H1 (cell line): Measurements from ENCODE around the gene SRF. TPM values are rescaled to one million over a fixed set of nuclear protein-coding genes. Genes with fewer than 3 reads are reported as not detected.
A peak's percentile ranks its signal among the peaks of the same experiment; 100 is the strongest.

Experiments
- CTCF ChIA-PET: fragments of 300-600 bp; sonication (Branson Sonifier 250); formaldehyde crosslinking; loops from one replicate; lab custom pipeline; 2021; ENCODE audit not compliant: partially characterized antibody; lab: Charles Lee
- POLR2A ChIA-PET: fragments of 300-600 bp; sonication (Branson Sonifier 250); formaldehyde crosslinking; loops from one replicate; lab custom pipeline; 2021; ENCODE audit warnings: inconsistent platforms; ENCODE audit not compliant: partially characterized antibody; lab: Charles Lee
- DNase-seq, 2 experiments: peaks; one replicate each; pipeline versions ENCODE4 v3.0.0 to v3.0.0-alpha.2; 2010 to 2022; ENCODE audit warnings: low spot score in 2 of 2, low read depth in 1 of 2, mixed read lengths in 1 of 2
- FAIRE-seq: peaks from 2 replicates; lab custom pipeline; 2011; peaks lifted over from hg19 to GRCh38; lab: Jason Lieb, UNC
- H2AFZ ChIP-seq: 2 replicates; pipeline ENCODE4 v1.8.1; 2012; ENCODE audit warnings: low read length, inconsistent platforms
- H2AK5ac ChIP-seq: 2 replicates; pipeline ENCODE4 v1.6.1; 2013; ENCODE audit warnings: low read depth, low read length
- H2BK120ac ChIP-seq: replicated peaks from 2 replicates; pipeline ENCODE3; 2013; ENCODE audit warnings: low read depth, low read length, inconsistent platforms
- H2BK12ac ChIP-seq: 2 replicates; pipeline ENCODE4 v1.6.1; 2013; ENCODE audit warnings: low read depth, low read length
- H2BK15ac ChIP-seq: 2 replicates; pipeline ENCODE4 v1.6.1; 2013; ENCODE audit warnings: low read length
- H2BK20ac ChIP-seq: 2 replicates; pipeline ENCODE4 v1.6.1; 2013; ENCODE audit warnings: low read length
- H2BK5ac ChIP-seq: 2 replicates; pipeline ENCODE4 v1.6.1; 2013; ENCODE audit warnings: low read depth, low read length
- H3K14ac ChIP-seq: 2 replicates; pipeline ENCODE4 v1.6.1; 2013; ENCODE audit warnings: inconsistent platforms; ENCODE audit not compliant: insufficient read length
- H3K18ac ChIP-seq: 2 replicates; pipeline ENCODE4 v1.6.1; 2013; ENCODE audit warnings: low read length; ENCODE audit errors: extremely low read depth
- H3K23ac ChIP-seq: 2 replicates; pipeline ENCODE4 v1.6.1; 2013; ENCODE audit warnings: inconsistent platforms; ENCODE audit not compliant: insufficient read length
- H3K23me2 ChIP-seq: 2 replicates; pipeline ENCODE4 v1.6.1; 2013; ENCODE audit warnings: low read depth, low read length
- H3K27ac ChIP-seq: 2 replicates; pipeline ENCODE4 v1.6.1; 2011; ENCODE audit warnings: low read depth, low read length, inconsistent platforms
- H3K27me3 ChIP-seq, 4 experiments: replicated peaks in 1 of 4; 1 replicate in 1 of 4; 2 replicates in 3 of 4; pipeline versions ENCODE4 v1.6.1 to v1.8.1; 2011 to 2013; ENCODE audit warnings: low read length in 3 of 4, mild to moderate bottlenecking in 3 of 4, inconsistent platforms in 2 of 4, mixed read lengths in 2 of 4, moderate library complexity in 1 of 4; ENCODE audit not compliant: control insufficient read depth in 3 of 4, insufficient read depth in 3 of 4; ENCODE audit errors: extremely low read depth in 1 of 4
- H3K36me3 ChIP-seq, 4 experiments: 2 replicates each; pipeline versions ENCODE4 v1.6.1 to v1.8.1; 2011 to 2013; ENCODE audit warnings: mild to moderate bottlenecking in 4 of 4, low read length in 3 of 4, moderate library complexity in 2 of 4, control low read depth in 1 of 4, inconsistent platforms in 1 of 4; ENCODE audit not compliant: insufficient read depth in 4 of 4, control insufficient read depth in 2 of 4
- H3K4ac ChIP-seq: replicated peaks from 2 replicates; pipeline ENCODE3; 2013; ENCODE audit warnings: low read length, low read depth, mixed read lengths, inconsistent platforms; ENCODE audit not compliant: insufficient read length
- H3K4me1 ChIP-seq, 4 experiments: replicated peaks in 1 of 4; 1 replicate in 1 of 4; 2 replicates in 3 of 4; pipeline versions ENCODE4 v1.6.1 to v1.8.1; 2011 to 2013; ENCODE audit warnings: low read length in 3 of 4, inconsistent platforms in 2 of 4, mixed read lengths in 1 of 4; ENCODE audit not compliant: insufficient read depth in 4 of 4, control insufficient read depth in 3 of 4
- H3K4me2 ChIP-seq, 2 experiments: 2 replicates each; pipeline versions ENCODE4 v1.6.1 to v1.8.1; 2011 to 2013; ENCODE audit warnings: low read depth in 2 of 2, low read length in 2 of 2, control low read depth in 1 of 2, inconsistent platforms in 1 of 2, mild to moderate bottlenecking in 1 of 2; ENCODE audit not compliant: insufficient read depth in 1 of 2
- H3K4me3 ChIP-seq, 4 experiments: fragments of 200-600, 300-600 bp in 1 of 4; sonication (generic), shearing (Covaris generic), sonication (Bioruptor Twin) in 1 of 4; 2 replicates each; pipeline versions ENCODE4 v1.5.1 to v1.8.1; 2011 to 2016; ENCODE audit warnings: low read length in 4 of 4, low read depth in 3 of 4, control low read depth in 2 of 4, inconsistent platforms in 2 of 4, mild to moderate bottlenecking in 2 of 4, mixed read lengths in 1 of 4, moderate library complexity in 1 of 4; ENCODE audit not compliant: insufficient read depth in 2 of 4; ENCODE audit errors: extremely low read depth in 1 of 4
- H3K56ac ChIP-seq: replicated peaks from 2 replicates; pipeline ENCODE3; 2013; ENCODE audit warnings: low read depth, mild to moderate bottlenecking, mixed read lengths, low read length, inconsistent platforms; ENCODE audit not compliant: insufficient read length
- H3K79me1 ChIP-seq: 2 replicates; pipeline ENCODE4 v1.6.1; 2013; ENCODE audit warnings: low read depth, low read length, control low read depth
- H3K79me2 ChIP-seq, 2 experiments: 2 replicates each; pipeline versions ENCODE4 v1.6.1 to v1.8.1; 2012 to 2013; ENCODE audit warnings: low read length in 2 of 2, mild to moderate bottlenecking in 2 of 2, inconsistent platforms in 1 of 2; ENCODE audit not compliant: insufficient read depth in 2 of 2, control insufficient read depth in 1 of 2
- H3K9ac ChIP-seq, 4 experiments: replicated peaks in 1 of 4; 1 replicate in 1 of 4; 2 replicates in 3 of 4; pipeline versions ENCODE4 v1.6.1 to v1.8.1; 2011 to 2013; ENCODE audit warnings: low read depth in 3 of 4, low read length in 3 of 4, control low read depth in 2 of 4, mild to moderate bottlenecking in 2 of 4, moderate library complexity in 2 of 4, inconsistent platforms in 1 of 4; ENCODE audit errors: extremely low read depth in 1 of 4
- H3K9me3 ChIP-seq, 2 experiments: 2 replicates each; pipeline versions ENCODE4 v1.6.1 to v1.8.1; 2012 to 2013; ENCODE audit warnings: mild to moderate bottlenecking in 2 of 2, moderate library complexity in 2 of 2, control low read depth in 1 of 2, inconsistent platforms in 1 of 2, low read depth in 1 of 2, low read length in 1 of 2, mixed read lengths in 1 of 2; ENCODE audit not compliant: insufficient read depth in 2 of 2
- H4K20me1 ChIP-seq, 2 experiments: replicated peaks in 1 of 2; 2 replicates each; pipeline versions ENCODE3 to v1.8.1; 2011 to 2013; ENCODE audit warnings: inconsistent platforms in 2 of 2, low read length in 2 of 2, mild to moderate bottlenecking in 1 of 2; ENCODE audit not compliant: insufficient read depth in 2 of 2, control insufficient read depth in 1 of 2
- H4K5ac ChIP-seq: 2 replicates; pipeline ENCODE4 v1.6.1; 2013; ENCODE audit warnings: low read length, low read depth, mixed read lengths, inconsistent platforms; ENCODE audit not compliant: insufficient read length
- H4K8ac ChIP-seq: 2 replicates; pipeline ENCODE4 v1.8.0; 2013; ENCODE audit warnings: mild to moderate bottlenecking, moderate library complexity, low read length, inconsistent platforms; ENCODE audit not compliant: insufficient read depth; ENCODE audit errors: extremely low read depth
- H4K91ac ChIP-seq: replicated peaks from 2 replicates; pipeline ENCODE3; 2013; ENCODE audit warnings: low read length, mixed read lengths, inconsistent platforms; ENCODE audit not compliant: insufficient read length
- ASH2L ChIP-seq: fragments of 200-600, 300-600 bp; sonication (generic); IDR thresholded peaks from one replicate; pipeline ENCODE4 v1.7.1; 2017; ENCODE audit warnings: low read length
- KDM5A ChIP-seq: fragments of 200-600 bp; IDR thresholded peaks from 2 replicates; pipeline ENCODE4 v1.7.1; 2012; ENCODE audit warnings: mild to moderate bottlenecking, low read length, inconsistent platforms, mixed read lengths
- POLR2A ChIP-seq, 2 experiments: IDR thresholded peaks; 1 replicate in 1 of 2; 2 replicates in 1 of 2; pipeline ENCODE4 v1.6.1; 2011; ENCODE audit warnings: low read depth in 2 of 2, low read length in 2 of 2, mild to moderate bottlenecking in 2 of 2; ENCODE audit errors: control extremely low read depth in 1 of 2
- POLR2AphosphoS5 ChIP-seq: IDR thresholded peaks from 2 replicates; pipeline ENCODE4 v1.6.1; 2011; ENCODE audit warnings: low read depth, low read length
- WGBS, 2 experiments: shearing (Covaris generic) in 1 of 2; methylation state at CpG; one replicate each; pipeline versions ENCODE4 v1.1.6 to v1.1.7; 2013 to 2015; ENCODE audit warnings: low lambda C conversion rate in 2 of 2, mixed read lengths in 2 of 2, inconsistent platforms in 1 of 2, low coverage in 1 of 2, missing lambda C conversion rate in 1 of 2; ENCODE audit not compliant: insufficient replicate concordance in 2 of 2, insufficient coverage in 1 of 2, insufficient read length in 1 of 2; ENCODE audit errors: extremely low coverage in 1 of 2, missing lambda C conversion rate in 1 of 2; 5-methylcytosine and 5-hydroxymethylcytosine counted together
- polyA plus RNA-seq, 7 experiments: library from polyadenylated mRNA; depleted of rRNA in 3 of 7; stranded (reverse) in 5 of 7; unstranded in 2 of 7; fragments of >200 nt in 5 of 7; fragments of 200-250 nt in 2 of 7; gene quantifications; 1 replicate in 5 of 7; 2 replicates in 1 of 7; 4 replicates in 1 of 7; pipeline versions ENCODE4 v1.2.1 to v1.2.3, GENCODE V29; 2011 to 2013; ENCODE audit warnings: missing spikeins in 2 of 7, mixed read lengths in 2 of 7
- total RNA-seq: library from RNA; stranded (reverse); fragmentation: NEBNext Ultra II Directional; extraction: Animal tissue kit (Norgen Biotek cat#: 25700); gene quantifications from 2 replicates; pipeline ENCODE4 v1.2.1, GENCODE V29; 2021

SRF gene
- total and polyA plus RNA-seq, 2 of the 8 experiments (the other 6 are each of a cell fraction or from before 2014, with no cell fraction given) = 49.0 to 69.5 TPM

DNA sequence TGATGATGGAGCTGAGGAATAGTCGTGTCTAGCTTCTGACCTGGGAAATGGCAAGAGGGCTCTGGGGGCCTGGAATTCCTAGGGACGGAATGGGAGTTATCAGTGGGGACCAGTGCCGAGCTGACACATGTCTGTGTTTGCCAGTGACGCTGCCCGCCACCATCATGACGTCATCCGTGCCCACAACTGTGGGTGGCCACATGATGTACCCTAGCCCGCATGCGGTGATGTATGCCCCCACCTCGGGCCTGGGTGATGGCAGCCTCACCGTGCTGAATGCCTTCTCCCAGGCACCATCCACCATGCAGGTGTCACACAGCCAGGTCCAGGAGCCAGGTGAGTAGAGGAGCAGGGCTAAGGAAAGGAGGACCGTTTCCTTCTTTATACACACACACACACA lies 7.1 kb downstream of the SRF start:
- DNase-seq (no peak), FAIRE-seq (no peak)
- Histone ChIP-seq H2AK5ac (no peak overlapping the region), H3K27me3 (peaks cover 0 to under 1% (median under 1%) of the 10 kb centered on the region in 4 experiments; a peak in 1 of 7 replicates), H2BK5ac (no peak overlapping the region), H4K91ac (no peak overlapping the region), H3K9ac (no peak overlapping the region), H3K4me3 (no peak overlapping the region), H4K20me1 (peaks cover 10 to 27% of the 10 kb centered on the region in 2 experiments), H3K79me1 (peaks cover 3% of the 10 kb centered on the region; the same call in 1 of the 2 replicates), H2BK15ac (no peak overlapping the region), H3K4me2 (no peak overlapping the region), H4K5ac (no peak overlapping the region), H2BK20ac (no peak overlapping the region), H3K36me3 (peaks cover 20 to 36% (median 34%) of the 10 kb centered on the region in 4 experiments), H3K4me1 (peaks cover 6 to 12% (median 10%) of the 10 kb centered on the region in 4 experiments), H3K18ac (no peak overlapping the region), H3K4ac (no peak overlapping the region), H3K9me3 (no peaks in the 10 kb centered on the region), H3K23ac (no peak overlapping the region), H3K79me2 (peaks cover 0 to 13% of the 10 kb centered on the region in 2 experiments; a peak in 2 of 4 replicates), H3K14ac (no peak overlapping the region), H3K27ac (no peak overlapping the region), H3K56ac (no peak overlapping the region), H2BK12ac (no peak overlapping the region), H2BK120ac (no peak overlapping the region), H4K8ac (0 out of 2 replicates have a peak overlapping the region, but pooled peaks have one; percentile 26), H2AFZ (no peak overlapping the region), H3K23me2 (peaks cover 9% of the 10 kb centered on the region)
- ChIA-PET CTCF (no interaction called here), POLR2A (interaction anchor here (0.6 to 1.0 kb wide), 2 partner anchors 80 to 85 kb away, joined by 3 read pairs; no protein-coding TSS in a partner anchor)
- TF ChIP-seq KDM5A = no peak
- peak; percentile 73; the same call in 1 of the 2 replicates for TF ChIP-seq POLR2AphosphoS5
- peak in 1 of 2 experiments; percentile 61; a peak in 1 of 3 replicates for TF ChIP-seq POLR2A (IDR thresholded peaks at IDR 0.05; ENCODE audit: control extremely low read depth in 1 of 2, low read depth in 2 of 2, low read length in 2 of 2)
- TF ChIP-seq ASH2L = no peak
- WGBS, 2 experiments = 91% methylated on average over 12 of the region's 12 CpGs; no CpG with 5 or more reads in 1 of the 2 experiments
